Fibroblast of skin of right biceps (primary cell): ENCODE data around the gene C22orf39.
A peak's percentile ranks its signal among the peaks of the same experiment; 100 is the strongest.

Experiments used
- DNase-seq: peaks from one replicate; pipeline ENCODE4 v3.0.0-alpha.2; 2013

Gene C22orf39, protein sequence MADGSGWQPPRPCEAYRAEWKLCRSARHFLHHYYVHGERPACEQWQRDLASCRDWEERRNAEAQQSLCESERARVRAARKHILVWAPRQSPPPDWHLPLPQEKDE

DNA sequence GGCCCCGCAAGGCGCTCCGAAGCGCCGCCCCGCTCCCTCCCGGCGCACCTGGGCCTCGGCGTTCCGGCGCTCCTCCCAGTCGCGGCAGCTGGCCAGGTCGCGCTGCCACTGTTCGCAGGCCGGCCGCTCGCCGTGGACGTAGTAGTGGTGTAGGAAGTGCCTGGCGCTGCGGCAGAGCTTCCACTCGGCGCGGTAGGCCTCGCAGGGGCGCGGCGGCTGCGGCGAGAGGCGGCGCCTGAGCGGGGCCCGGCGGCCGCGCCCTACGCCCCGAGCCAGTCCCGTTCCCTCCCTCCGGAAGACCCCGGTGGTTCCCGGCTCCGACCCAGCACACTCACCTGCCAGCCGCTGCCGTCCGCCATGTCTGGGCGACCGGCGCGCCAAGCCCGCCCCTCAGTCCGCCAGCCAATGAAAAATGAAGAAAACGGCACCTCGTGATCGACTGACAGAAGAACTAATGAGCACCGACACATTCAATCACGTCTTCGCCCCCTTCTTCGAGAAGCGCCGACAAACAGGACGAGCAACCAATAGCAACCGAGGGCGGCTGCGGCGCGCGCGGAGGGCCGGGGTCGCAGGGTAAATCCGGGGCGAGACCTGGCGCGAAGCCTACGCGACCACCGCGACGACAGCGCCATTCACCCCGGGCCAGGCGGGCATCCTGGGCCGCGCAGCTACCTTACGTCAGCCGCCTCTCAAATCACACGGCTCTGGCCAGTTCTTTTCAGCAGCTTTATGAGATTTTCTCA lies at the start of gene C22orf39:
TSS of gene C22orf39 (minus strand) at position 382 of the 746 bp plus-strand sequence. CDS start at position 359, 23 bp downstream.
- peak; percentile 92 for DNase-seq

DNA sequence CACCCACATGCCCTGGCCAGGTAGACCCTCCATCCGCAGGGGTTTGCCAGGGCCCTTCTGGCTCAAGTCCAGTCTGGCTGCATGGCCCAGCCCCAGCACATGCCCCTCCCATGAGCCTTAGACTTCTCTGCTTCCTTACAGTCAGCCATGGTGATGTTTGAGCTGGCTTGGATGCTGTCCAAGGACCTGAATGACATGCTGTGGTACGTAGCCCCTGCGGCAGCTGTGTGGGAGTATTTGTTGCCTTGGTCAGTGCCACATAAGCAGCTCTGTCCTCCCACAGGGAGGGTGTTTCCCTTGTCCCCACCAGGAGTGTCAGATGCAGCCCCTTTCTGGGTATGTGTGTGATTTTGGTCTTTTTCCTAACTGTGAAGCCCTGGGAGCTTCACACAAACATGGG lies 49.7 kb upstream of the C22orf39 start:
- peak; percentile 43 for DNase-seq

DNA sequence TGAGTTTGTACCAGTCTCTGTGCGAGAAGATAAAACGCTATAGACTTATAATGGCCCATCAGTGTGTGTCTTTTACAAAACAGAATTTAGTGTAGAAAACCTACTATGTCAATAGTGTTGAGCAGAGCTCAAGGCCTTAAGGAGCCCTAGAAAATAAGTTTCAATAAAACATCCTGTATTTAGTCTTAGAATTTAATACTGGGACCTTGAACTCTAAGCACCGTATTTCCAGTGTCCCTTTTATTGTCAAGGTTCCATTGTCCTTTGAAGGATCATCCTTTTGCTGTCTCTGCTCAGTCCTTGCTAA lies 48.8 kb upstream of the C22orf39 start:
- no peak for DNase-seq

DNA sequence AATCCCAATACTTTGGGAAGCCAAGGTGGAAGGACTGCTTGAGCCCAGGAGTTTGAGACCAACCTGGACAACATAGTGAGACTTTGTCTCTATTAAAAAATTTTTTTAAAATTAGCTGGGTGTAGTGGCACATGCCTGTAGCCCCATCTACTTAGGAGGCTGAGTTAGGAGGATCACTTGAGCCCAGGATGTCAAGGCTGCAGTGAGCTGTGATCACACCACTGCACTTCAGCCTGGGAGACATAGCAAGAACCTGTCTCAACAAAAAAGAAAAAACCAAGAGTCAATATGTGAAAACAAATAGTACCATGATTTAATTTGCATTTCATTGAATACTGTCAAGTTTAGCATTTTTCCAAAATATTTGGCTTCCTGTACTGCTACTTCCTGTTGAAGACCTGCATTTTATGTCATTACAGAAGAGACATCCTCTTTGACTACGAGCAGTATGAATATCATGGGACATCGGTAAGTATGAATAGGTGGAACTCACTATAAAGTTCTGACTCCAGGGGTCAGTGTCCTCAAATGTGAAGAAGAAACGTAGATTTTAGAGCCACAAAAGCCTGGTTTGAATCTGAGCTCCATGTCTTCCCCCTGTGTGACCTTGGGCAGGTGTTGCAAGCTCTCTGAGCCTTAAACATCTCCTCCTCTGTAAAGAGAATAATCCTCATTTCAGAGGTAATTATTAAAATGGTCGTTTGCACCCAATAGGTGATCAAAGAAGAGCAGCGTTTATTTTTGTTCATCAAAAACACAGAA lies 48.2 kb upstream of the C22orf39 start:
- DNase-seq: no peak

DNA sequence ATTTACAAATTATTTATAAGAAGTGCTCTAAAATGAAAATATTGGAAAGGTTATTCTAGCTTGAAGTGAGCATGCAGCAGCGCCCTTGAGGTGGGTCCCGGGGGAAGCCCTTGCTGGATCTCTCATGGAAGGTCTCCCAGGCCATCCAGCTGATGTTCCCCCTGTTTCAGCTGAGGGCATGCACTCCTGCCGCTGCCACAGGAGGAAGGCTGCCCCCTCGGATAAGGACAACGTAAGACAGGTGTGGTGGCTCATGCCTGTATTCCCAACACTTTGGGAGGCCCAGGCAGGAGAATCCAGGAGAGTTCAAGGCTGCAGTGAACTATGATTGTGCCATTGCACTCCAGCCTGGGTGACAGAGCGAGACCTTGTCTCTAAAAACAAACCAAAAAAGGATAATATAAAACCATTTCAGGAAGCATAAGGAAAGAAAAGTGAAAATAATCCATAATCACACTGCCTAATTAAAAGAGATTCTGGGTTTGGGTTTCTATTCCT lies 47.2 kb upstream of the C22orf39 start:
- DNase-seq: no peak

DNA sequence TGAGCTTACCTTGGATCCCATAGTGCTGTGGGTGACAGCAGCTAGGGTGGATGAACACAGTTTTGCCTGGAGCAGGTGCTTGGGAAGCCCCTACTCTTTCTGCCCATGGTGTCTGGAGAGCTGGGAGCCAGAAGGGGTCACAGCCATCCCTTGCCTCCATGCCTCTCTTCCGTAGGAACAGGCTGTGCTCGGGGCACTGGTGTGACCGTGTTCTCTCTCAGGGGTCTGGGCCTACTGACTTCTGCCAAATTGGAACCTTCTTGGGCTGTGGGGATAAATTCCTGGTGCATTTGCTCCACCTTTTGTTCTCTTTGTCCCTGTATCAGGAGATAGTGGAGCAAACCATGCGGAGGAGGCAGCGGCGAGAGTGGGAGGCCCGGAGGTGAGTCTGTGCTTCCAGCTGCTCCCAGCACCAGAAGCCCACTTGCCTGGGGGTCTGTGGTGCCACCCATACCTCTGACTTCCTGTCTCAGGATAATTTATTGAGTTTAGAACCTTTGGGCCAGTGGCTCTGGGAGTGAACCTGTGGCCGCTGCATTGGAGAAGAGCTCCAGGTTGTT lies 46.6 kb upstream of the C22orf39 start:
- no peak for DNase-seq

DNA sequence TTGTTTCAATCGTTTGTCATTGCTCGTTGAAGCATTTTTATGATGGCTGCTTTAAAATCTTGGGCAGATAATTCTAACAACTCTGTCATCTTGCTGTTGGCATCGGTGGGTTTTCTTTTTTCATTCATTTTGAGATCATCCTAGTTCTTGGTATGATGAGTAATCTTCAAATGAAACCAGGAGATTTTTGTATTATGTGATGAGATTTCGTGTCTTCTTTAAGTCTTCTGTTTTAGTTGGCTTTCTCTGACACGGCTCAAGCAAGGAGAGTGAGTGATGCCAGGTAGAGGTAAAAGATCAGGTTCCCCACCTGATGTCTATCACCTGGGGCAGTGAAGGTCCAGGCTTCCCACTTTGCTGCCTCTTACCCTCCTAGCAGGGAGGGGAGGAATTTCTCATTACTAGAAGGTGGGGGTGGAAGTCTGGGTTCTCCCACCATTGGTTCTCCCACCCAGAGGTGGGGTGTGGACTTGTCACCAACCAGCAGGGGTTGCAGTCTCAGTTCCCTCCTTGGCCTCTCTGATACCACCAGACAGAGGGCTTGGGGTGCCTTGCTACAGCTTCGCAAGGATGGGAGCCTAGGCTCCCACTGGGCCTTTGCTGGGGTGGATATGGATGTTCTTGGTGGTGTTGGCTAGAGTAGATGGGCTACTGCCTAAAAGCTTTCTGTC lies 45.1 kb upstream of the C22orf39 start:
- DNase-seq: no peak

DNA sequence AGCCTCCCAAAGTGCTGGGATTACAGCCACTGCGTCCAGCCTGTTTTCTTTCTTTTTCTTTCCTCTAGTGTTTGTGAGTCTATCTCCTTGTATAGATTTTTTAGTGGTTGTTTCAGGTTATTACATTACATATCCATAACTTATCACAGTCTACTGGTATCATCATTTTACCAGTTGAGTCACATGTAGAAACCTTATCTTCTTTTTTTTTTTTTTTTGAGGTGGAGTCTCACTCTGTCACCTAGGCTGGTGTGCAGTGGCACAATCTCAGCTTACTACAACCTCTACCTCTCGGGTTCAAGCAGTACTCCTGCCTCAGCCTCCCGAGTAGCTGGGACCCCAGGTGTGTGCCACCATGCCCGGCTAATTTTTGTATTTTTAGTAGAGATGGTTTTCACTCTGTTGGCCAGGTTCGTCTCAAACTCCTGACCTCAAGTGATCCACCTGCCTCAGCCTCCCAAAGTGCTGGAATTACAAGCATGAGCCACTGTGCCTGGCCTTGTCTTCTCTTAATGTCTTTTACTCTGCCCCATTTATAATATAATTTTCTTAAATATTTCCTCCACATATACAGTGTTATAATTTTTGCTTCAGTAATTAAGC lies 43.2 kb upstream of the C22orf39 start:
- DNase-seq: no peak

DNA sequence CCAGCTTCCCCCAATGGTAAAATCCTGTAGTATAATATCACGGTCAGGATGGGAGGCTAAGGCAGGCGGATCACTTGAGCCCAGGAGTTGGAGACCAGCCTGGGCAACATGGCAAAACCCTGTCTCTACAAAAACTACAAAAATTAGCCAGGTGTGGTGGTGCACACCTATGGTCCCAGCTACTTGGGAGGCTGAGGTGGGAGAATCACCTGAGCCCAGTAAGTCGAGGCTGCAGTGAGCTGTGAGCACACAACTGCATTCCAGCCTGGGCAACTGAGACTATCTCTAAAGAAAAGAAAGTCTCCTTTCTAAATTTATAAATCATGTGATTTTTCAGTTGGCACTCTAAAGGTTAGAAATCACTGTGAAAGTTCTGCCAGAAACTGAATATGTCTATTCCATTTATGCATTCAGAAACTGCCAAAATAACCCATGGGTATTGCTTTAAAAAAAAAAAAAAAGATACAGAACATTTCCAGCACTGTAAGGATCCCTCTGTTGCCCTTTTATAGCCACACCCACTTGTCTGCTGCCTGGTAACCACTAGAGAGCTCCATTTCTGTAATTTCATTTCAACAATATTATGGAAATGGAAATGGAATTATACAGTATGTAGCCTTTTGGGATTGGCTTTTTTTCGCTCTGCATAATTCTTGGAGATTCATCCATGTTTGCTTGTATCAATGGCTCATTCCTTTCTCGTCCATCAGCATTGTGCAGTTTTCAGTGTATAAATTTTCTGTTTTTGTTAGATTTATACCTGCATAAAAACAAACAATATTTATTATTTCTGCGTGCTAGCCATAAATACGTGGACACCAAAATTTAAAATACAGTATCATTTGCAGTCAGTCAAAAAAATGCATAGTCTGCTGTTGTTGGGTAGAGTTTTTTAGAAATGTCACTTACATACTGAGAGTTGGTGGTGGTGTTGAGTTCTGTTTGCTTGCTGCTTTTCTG lies 41.7 kb upstream of the C22orf39 start:
- DNase-seq: no peak

DNA sequence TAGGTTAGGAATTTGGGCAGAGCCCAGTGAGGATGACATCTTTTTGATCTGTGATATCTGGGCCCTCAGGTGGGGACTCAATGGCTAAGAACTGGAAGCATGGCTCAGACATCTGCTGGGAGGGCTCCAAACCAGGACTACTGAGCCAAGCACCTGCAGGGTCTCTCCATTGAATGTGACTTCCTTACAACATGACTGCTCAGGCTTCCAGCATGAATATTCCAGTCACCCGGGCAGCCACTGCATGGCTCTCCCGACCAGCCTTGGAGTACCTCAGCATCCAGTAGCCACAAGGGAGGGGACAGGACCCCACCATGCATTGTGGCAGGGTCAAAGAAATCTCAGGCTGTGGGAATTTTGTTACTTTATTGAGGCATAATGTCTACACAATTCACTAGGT lies 40.8 kb upstream of the C22orf39 start:
- DNase-seq: no peak

DNA sequence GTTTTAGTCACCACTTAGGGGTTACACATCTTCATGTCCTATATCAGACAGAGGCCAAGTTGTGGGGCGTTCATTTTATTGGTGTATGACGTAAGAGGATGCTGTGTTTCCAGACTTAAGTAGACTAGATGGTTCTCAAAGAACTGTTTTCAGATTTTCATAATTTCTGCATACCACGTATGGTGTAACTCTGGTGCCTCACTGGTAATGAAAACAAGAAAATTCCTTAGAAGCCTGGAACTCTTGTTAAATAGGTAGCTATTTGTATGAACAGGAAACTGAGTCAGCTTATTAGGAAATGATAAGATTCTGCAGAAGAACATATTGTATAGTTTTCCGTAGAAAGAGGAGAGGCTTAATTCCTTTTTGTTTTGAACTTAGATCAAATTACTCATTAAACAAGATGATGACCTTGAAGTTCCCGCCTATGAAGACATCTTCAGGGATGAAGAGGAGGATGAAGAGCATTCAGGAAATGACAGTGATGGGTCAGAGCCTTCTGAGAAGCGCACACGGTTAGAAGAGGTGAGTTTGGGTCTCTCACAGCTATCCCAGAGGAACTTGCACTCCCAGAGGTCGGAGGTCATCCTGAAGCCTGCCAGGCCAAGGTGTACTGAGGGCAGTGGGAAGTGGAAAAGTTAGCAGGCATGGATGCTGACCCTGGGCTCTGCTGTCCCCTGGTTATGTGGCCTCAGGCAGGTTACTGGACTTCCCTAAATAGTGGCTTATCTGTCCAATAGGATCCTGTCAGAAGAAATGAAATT lies 36.2 kb upstream of the C22orf39 start:
- DNase-seq: peak; percentile 16

DNA sequence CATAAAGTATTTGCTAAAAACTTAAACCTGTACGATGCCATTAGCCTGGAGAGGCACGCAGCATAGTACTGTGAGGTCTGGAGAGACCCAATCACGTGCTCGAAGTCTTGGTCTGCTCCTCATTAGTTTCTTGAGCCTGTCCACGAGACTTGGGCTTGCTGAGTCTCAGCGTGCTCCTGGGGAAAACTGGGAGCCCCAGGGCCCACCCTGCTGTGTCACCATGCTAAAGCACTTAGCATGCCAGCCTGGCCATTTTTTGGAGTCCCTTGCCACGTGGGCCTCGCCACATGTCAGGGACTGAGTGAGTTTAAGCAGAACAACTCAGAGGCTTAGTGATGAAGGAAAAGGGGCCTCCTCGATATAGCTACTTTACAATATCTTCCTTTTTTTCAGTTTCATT lies 34.8 kb upstream of the C22orf39 start:
- DNase-seq: no peak

DNA sequence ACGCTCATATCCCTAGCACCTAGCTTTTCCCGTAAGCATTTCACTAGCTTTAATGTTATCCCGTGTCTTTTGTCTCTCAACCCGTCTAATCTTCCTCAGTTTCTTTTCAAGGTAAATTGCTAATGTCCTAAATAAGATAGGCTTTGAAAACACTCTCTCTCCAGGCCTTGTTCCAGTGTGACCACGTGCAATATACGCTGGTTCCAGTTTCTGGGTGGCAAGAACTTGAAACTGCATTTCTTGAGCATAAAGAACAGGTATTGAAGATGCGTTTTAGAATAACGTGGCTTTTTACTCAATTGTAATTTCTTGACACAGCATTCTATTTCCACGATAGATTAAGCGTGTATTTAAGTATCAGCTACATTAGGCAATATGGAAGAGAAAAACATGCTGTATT lies 33.3 kb upstream of the C22orf39 start:
- DNase-seq: no peak

DNA sequence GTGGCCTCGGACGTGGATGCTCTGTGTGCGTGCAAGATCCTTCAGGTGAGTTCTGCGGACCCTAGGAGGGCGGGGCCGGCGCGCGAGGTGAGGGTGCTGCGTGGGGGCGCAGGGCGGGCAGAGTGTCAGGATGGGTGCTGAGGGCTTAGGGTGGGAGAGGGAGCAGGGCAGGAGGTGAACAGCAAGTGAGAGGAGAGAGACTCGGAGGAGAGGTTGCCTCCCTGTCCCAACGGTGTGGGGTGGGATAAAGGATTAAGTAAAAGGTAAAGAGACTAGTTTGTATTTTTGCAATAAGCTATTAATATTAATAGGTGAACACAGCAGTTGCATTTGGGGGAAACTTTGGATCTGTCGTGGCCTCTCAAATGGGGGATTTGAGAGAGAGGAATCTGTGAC lies 32.7 kb upstream of the C22orf39 start:
- no peak for DNase-seq

DNA sequence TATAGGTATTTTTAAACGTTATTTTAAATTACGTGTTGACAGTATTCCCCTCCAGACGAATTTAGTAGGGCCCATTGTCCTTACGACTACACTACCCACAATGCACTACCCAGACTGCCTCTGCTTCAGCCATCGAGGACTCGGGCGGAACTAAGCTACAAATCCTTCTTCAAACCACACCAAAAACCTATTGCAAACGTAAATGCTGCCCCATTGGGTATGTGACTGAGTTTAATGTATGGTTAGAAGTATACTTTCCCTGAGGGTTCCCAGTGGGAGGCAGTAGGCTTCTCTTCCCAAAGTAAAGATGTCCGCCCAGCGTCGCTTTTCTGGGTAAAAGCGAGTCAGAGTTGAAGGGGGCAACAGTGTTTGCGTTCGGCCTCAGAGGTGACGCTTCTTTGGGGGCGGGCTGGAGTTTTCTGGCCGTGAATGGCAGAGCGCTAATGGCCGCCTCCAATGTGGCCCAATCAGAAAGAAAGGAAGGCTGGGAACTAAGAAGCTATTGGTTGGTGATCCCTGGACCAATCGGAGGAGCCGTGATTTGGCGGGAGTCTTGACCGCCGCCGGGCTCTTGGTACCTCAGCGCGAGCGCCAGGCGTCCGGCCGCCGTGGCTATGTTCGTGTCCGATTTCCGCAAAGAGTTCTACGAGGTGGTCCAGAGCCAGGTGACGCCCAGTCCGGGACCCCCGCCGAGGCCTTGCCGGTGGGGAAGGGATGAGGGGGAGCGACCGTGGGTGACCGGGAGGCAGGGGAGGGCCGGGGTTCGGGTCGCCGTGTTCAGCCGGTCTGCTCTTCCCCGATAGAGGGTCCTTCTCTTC lies 32.1 kb upstream of the C22orf39 start, which contains the start of gene CDC45:
TSS of gene CDC45 (plus strand) at position 566 of the 818 bp plus-strand sequence. CDS start at position 615, 49 bp downstream.
- peak; percentile 98 for DNase-seq

DNA sequence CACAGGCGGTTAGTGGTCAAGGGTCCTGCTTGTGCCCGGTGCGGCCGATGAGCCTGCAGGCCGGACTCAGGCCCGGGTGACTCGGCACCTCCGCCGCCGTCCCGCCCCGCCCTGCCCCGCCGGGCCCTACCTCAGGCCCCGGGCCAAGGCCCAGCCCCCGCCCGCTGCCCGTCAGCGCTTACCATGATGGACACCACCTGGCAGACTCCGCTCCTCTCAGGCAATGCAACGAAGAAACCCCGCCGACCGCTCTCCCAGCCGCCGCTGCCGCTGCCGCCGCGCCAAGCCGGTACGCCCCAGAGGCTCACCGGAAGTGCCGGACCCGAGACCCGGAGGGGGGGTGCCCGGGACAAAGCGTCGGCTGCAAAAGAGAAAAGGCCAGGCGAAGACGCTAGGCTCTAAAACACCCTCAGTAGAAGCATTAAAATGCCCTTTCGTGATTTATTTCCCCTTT lies 31.4 kb upstream of the C22orf39 start, which contains the start of gene UFD1:
TSS of gene UFD1 (minus strand) at position 293 of the 454 bp plus-strand sequence. CDS start at position 185, 108 bp downstream.
- peak; percentile 77 for DNase-seq

DNA sequence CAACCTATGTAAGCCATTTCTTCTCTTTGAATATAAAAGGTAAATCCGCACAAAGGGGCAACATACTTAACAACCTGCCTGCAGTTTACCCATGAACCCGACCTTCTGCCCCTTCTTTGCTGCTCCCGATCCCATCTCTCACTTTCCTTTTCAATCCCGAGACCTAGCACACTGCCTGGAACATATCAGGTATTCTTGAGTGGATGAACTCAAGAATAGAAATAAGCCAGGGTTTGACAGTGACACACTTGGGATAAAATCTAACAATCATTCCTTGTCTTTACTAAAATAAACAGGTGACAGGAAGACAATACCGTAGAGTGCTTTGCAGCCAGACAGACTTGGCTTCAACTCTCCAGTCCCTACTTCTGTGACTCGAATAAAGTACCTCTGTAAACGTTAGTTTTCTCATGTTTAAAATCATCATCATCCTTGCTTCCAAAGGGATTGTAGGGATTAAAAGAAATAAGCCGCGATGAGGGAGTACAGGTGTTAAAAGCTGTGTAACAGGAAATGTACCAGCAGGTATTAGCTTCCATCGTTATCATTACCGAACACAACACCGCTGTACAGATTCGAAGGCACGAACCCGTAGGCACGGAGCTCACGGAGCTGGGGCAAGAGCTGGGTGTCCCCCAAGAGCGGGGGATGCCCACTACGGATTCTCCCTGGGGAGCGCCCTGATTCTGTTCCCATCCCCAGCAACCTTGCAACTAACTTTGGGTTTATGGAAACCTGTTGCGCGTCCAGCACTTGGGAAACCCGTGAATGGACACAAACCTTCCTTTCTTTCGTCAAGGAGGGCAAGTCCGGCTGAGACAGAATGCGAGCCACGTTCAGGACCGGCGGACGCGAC lies 30.8 kb upstream of the C22orf39 start:
- no peak for DNase-seq

DNA sequence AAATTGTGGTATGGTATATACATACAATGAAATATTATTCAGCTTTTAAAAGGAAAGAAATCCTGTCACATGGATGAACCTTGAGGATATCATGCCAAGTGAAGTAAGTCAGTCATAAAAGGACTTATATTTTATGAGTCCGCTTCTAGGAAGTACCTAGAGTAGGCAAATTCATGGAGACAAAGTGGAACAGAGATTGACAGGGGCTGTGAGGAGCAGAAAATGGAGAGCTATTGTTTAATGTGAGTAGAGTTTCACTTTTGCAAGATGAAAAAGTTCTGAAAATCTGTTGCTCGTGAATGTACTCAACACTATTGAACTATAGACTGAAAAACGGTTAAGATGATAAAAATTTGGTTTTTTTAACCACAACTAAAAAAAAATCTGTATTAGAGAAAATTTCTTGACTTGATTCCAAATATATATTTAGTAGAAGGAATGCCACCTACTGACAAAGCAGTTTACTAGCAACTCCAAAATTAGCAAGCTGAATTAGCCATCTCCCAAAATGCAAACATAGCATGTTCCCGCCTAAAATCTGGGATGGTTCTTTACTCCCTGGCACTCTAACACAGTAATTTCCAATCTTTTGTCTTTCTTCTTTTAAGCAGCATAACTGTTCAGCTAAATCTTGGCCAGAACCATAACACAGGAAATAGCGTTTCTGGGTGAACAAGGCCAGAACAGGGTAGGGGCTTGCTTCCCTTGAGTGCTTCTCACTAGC lies 30.0 kb upstream of the C22orf39 start:
- peak; percentile 9 for DNase-seq
